ENCODE measurements around the gene DOP1B. TPM values are rescaled to one million over a fixed set of nuclear protein-coding genes. Genes with fewer than 3 reads are reported as not detected.

DOP1B gene
- total RNA-seq, 1 experiment from 2014 or later: 8.7 TPM

- Histone ChIP-seq H3K27me3 (ENCODE audit: insufficient read depth, low read length) (no peaks in the 10 kb centered on the region), H4K5ac (ENCODE audit: insufficient read length, low read depth, low read length) (no peak overlapping the region), H2AFZ (ENCODE audit: low read length) (no peak overlapping the region), H3K9me3 (ENCODE audit: control insufficient read depth, low read depth, low read length) (no peaks in the 10 kb centered on the region), H4K8ac (replicated peaks; ENCODE audit: insufficient read length, low read depth, low read length) (no peak overlapping the region), H3K23ac (ENCODE audit: insufficient read length, low read depth, low read length) (no peak overlapping the region), H2BK120ac (ENCODE audit: low read depth, low read length, poor library complexity, severe bottlenecking) (no peak overlapping the region), H4K91ac (ENCODE audit: insufficient read length, low read depth, low read length) (no peak overlapping the region), H2BK5ac (ENCODE audit: insufficient read length, low read length) (no peak overlapping the region), H3K18ac (ENCODE audit: insufficient read length, low read depth, low read length) (no peak overlapping the region), H2BK15ac (ENCODE audit: low read depth, low read length) (no peak overlapping the region), H3K23me2 (ENCODE audit: insufficient read length, low read depth, low read length, poor library complexity, severe bottlenecking) (no peaks in the 10 kb centered on the region), H3K4ac (ENCODE audit: low read depth, low read length) (no peak overlapping the region), H3K27ac (ENCODE audit: insufficient read length, low read depth, low read length) (no peak overlapping the region), H2BK20ac (ENCODE audit: low read depth, low read length, poor library complexity, severe bottlenecking) (no peak overlapping the region), H4K20me1 (ENCODE audit: control insufficient read depth, insufficient read depth, insufficient read length) (no peaks in the 10 kb centered on the region), H3K9ac (ENCODE audit: extremely low read depth, insufficient read length, low read length) (no peak overlapping the region), H2BK12ac (ENCODE audit: insufficient read length, low read depth, low read length) (no peak overlapping the region), H3K4me2 (ENCODE audit: insufficient read depth, insufficient read length, low read length) (no peak overlapping the region), H3T11ph (ENCODE audit: low read length) (no peak overlapping the region), H3K79me2 (ENCODE audit: insufficient read depth, low read length) (no peaks in the 10 kb centered on the region), H3K14ac (ENCODE audit: insufficient read depth, low read length) (no peak overlapping the region), H3K79me1 (ENCODE audit: insufficient read depth, low read depth, low read length, poor library complexity, severe bottlenecking) (no peaks in the 10 kb centered on the region), H3K4me1 (ENCODE audit: insufficient read depth, low read length) (0 out of 2 replicates have a peak, but pooled peaks cover 2% of the 10 kb centered on the region), H3K56ac (ENCODE audit: insufficient read length, low read depth, low read length) (no peak overlapping the region), H2AK5ac (ENCODE audit: insufficient read length, low read length) (no peak overlapping the region)
- H3K36me3 Mint-ChIP-seq (ENCODE audit: insufficient read depth in 1 of 3, low read depth in 3 of 3): no peaks in the 10 kb centered on the region; a peak in 1 of 7 replicates
- no CpG with 5 or more reads among the region's 2 CpGs for WGBS (ENCODE audit: extremely low coverage, insufficient read length, low lambda C conversion rate)
- no peak for DNase-seq
- no peak for TF ChIP-seq CTCF (conservative IDR thresholded peaks at IDR 0.05)
- no peaks in the 10 kb centered on the region; the same call in 1 of the 2 replicates for H3K27me3 Mint-ChIP-seq (ENCODE audit: low read depth)
- no peak overlapping the region for H3K4me3 Mint-ChIP-seq
- no peak overlapping the region for H3K27ac Mint-ChIP-seq
- no peaks in the 10 kb centered on the region; a peak in 1 of 5 replicates for H3K9me3 Mint-ChIP-seq
- H3K4me1 Mint-ChIP-seq: peaks cover 9 to 11% of the 10 kb centered on the region in 2 experiments
Measured at GRCh38 chr21:36124395-36124794, 32.2 kb upstream of the DOP1B start.
